GM19372 (cell line): ENCODE results near the gene TH.
"Not testable (repeated sequence)": the region's sequence is repeated elsewhere in the genome, so short reads cannot be mapped to it uniquely, and the experiment has no call there.

ENCODE experiments used
- ATAC-seq: cut with Tn5 transposase; IDR thresholded peaks from one replicate; pipeline ENCODE4 v1.9.1; 2021; ENCODE audit warnings: mild to moderate bottlenecking, low read depth, moderate library complexity; ENCODE audit not compliant: unreplicated experiment

The TH gene

GRCh38 chr11:2179516-2179915 is 7.9 kb upstream of the TH start:
- ATAC-seq: no peak

GRCh38 chr11:2178906-2179494 is 7.4 kb upstream of the TH start:
- ATAC-seq: no peak

DNA sequence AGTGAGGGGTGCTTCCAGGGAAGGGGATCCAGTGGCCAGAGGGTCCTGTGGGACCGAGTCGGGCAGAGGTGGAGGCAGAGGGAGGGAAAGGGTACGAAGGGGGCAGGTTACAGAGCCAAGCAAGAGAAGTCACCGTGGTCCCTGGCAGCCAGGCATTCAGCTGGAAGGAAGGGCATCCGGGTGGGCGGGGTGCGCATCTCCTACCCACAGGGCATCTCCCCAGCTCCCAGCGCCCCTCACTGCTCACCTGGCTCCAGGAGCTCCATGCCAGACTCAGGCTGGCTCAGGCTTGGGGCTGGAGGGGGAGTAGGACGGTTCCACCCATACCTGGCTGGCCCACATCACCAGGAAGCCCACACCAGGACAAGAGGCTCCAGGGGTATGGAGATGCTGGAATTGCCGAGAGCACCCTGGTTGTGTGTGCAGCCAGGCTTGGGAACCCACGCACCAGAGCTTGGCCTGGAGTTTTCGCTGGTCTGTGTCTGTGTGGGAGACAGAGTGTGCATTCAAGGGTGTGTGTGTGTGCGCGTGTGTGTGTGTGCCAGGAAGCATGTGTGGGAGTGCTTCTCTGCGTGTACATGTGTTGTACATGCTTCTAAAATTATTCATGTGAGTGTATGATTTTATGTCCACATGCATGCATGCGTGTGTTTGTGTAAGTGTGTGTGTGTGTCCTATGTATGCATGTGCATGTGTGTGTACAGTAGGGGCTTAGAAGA is 6.6 kb upstream of the TH start:
- not testable (repeated sequence) for ATAC-seq

GRCh38 chr11:2177076-2177475 is 5.5 kb upstream of the TH start:
- no peak for ATAC-seq

DNA sequence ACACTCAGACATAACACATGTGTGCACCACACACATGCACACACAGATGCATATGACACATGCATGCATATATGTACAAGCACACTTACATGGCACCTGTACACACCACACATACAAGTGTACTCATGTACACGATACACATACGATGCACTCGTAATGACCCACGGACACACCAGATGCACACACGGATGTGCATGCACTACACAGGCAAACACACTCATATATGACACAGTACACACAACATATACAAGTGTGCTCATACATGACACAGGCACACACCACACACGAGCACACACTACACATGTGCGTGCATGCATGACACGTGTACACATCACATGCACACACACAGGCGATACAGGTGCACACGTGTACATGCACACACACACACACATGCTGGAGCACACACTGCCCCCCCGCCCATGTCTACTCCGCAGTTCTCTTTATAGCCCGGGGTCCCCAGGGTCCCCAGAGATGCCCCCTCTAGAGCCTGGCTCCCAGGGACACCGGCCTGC is 4.8 kb upstream of the TH start:
- ATAC-seq: no peak

GRCh38 chr11:2175659-2176058 is 4.0 kb upstream of the TH start:
- no peak for ATAC-seq

GRCh38 chr11:2174361-2174760 is 2.7 kb upstream of the TH start:
- no peak for ATAC-seq

DNA sequence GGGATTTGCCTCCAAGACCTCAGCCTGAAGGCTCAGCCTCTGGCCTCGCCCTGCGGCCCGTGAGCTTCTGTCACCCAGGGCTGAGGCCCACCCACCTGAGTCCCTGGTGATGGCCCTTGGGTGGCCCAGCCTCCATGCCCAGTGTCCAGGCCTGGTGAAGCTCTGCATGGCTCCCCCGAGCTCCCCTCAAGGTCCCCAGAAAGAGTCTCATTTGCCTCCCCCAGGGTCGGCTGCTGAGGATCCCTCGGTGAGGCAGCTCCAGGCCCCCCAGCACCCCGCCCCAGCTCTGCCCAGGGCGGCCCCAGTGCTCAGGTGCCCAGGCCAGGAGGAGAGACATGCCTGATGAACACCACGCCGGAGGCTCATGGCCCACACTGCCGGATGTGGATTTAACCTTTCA is 2.1 kb upstream of the TH start:
- no peak for ATAC-seq

DNA sequence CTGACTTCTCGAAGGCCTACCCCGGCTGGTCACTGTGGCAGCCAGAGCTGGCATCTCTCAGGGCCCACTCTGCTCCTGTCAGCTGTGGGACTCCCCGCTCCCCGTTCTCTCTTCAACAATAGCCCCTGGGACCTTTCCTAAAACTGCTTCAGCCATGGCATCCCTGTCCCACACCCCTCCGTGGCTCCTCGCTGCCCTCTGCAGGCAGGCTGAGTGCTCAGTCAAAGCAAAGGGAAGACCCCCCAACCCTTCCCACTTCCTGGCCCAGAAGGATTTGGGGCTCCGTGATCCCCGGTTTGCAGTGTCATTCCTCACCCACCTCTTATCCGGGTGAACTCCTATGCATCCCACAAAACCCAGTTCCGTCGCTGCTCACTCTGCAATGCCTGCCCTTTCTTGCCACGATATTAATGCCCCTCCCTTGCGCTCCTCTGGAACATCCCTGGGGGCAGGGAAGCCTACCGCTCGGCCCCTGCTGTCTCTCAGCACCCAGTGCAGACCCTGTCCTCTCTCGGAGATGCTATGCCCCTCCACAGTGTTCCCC is 1.6 kb upstream of the TH start:
- ATAC-seq: no peak

GRCh38 chr11:2172676-2173075 is 1.1 kb upstream of the TH start:
- no peak for ATAC-seq

DNA sequence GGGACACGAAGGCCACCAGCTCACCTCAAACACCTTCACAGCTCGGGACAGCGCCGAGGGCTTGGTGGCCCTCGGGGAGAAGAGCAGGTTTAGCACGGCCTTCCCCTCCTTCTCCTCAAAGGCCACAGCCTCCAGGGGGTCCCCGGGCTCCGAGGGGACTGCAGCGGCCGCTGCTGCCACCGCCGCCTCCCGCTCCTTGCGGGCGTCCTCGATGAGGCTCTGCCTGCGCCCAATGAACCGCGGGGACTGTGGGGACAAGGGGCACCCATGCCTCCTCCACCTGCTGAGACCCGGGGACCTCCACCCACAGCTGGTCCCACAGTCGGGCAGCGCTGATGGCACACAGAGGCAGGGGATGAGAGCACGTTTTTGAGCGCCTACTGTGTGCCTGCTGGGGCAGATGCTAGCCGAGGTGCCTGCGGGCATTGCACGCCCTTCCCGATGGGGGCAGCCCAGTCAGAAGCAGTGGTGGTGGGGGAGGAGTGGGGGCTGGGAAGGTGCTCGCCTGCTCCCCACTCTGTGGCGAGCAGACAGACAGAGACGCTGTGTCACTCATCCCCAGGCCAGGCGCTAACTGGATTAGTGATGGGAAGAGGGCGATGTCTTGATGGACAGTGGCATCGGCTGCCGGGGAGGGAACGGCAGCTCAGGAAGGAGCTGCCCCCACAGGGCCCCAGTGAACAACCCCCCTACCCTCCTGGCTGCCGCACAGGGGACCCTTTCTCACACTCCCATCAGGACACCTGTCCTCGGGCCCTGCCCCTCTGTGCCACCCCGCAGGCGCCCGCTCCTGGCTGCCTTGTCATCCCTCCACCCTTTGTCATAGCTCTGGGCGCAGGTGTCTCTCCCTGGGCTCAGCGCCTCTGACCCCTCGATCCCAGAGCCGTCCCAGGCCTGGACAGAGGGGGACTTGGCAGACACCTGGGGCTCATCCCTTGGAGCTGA is 1.7 kb downstream of the TH start:
- ATAC-seq: no peak

DNA sequence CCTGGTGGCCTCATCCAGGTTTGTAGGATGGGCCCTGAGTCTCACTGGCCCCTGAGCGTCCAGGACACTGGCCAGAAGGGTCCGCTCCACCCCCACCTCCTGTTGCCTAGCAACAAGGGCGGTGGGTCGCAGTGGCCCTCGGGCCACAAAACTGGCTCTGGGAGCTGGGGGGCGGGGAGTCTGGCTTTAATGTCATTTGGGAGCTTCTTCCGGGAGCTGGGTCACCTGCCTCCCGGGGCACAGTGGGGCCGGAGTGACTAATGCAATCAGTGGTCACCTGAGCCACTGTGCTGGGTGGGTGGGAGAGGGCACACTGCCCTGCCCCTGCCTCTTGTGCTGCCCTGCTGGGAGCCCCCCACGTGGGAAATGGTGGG is 2.6 kb downstream of the TH start:
- no peak for ATAC-seq

- no peak for ATAC-seq
Measured at GRCh38 chr11:2168286-2169004, 3.2 kb downstream of the TH start.

GRCh38 chr11:2167141-2168045 is 4.2 kb downstream of the TH start:
- no peak for ATAC-seq

DNA sequence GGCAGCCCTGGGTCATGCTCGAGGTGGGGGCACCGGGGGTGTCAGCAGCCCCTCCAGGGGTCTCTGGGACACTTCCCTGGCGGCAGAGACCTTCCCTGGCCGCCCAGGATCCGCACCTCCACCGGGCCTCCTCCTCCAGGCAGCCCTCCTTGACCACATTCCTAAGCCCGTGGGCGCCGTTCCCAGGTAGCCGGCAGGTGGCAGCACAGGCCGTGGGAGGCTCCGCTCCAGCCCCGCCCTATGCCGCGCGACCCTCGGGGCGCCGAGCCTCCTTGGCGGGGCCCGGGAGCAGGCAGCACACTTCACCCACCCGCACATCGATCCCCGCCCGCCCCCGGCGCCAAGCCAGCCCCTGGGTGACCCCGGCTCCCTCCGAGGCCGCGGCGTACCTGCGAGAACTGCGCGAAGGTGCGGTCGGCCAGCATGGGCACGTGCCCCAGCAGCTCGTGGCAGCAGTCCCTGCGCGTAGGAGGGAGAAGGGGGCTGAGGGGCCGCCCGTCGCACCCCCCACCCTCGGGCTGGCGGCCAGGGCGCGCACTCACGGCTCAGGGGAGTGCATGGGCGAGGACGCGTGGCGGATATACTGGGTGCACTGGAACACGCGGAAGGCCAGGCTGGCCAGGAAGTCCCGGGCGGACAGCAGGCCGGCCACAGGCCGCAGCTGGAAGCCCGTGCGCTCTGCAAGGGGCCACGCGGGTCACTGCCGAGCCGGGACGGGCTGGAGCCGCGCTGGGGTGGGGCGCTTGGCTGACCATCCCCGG is 5.3 kb downstream of the TH start:
- no peak for ATAC-seq

GRCh38 chr11:2165571-2165970 is 6.0 kb downstream of the TH start:
- no peak for ATAC-seq

DNA sequence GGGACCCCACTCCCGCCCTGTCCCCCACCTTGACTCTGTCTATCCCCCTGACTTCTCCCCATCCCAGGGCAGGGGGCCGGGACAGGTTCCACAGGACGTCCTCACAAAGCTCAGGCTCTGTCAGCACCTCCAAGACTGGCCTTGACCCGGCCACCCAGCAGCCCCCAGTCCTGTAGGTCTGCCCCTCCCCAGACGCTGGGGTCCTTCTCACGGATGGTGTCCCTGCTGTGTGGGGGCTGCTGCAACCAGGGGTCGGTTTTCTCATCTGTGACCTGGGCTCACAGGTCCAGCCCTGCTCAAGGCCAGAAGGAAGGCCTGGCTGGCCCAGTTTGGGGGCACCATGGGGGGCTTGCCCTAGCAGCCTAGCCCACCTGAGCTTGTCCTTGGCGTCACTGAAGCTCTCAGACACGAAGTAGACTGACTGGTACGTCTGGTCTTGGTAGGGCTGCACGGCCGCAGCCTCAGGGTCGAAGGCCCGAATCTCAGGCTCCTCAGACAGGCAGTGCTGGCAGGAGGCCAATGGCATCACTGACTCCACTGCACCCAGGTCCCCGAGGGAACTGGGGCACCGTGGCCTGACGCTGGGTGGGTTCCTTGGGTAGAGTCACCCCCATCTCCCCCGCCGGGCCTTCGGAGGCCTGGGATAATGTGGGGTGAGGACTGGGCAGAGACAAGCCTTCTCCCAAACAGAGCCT is 6.6 kb downstream of the TH start:
- no peak for ATAC-seq

DNA sequence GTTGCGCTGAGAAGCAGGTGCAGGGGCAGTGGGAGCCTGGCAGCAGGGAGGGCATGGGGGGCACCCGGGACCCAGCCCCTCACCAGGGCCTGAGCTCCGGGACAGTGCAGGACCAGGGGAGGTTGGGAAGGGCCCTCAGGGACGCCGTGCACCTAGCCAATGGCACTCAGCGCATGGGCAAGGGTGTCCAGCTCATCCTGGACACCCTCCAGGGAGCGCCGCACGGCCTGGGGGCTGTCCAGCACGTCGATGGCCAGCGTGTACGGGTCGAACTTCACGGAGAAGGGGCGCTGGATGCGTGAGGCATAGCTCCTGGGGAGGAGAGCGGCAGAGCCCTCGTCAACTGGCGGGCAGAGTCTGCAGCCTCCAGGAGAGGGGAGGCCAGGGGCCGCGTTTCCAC is 7.5 kb downstream of the TH start:
- no peak for ATAC-seq
